Measurements from ENCODE around the gene SHE. TPM values are rescaled to one million over a fixed set of nuclear protein-coding genes. Genes with fewer than 3 reads are reported as not detected.
A peak's percentile ranks its signal among the peaks of the same experiment; 100 is the strongest.

SHE gene
- total RNA-seq (2021) (0.73 to 1.1 TPM (median 0.79 TPM) in 3 replicates), Bru-seq, nascent RNA (percentile 26 among the genes with signal in this experiment)
- long read RNA-seq, experiment 1, full-length matches to known transcripts, result 2 of 2 reads
- long read RNA-seq, experiment 1, partial matches to known transcripts, result 0 of 2 reads
- long read RNA-seq, experiment 1, other reads (novel, unspliced or antisense), result 0 of 2 reads
- long read RNA-seq, experiment 2, partial matches to known transcripts, result 0 of 2 reads
- long read RNA-seq, experiment 2, other reads (novel, unspliced or antisense), result 2 of 2 reads
- long read RNA-seq, experiment 3, result 0 reads

DNA sequence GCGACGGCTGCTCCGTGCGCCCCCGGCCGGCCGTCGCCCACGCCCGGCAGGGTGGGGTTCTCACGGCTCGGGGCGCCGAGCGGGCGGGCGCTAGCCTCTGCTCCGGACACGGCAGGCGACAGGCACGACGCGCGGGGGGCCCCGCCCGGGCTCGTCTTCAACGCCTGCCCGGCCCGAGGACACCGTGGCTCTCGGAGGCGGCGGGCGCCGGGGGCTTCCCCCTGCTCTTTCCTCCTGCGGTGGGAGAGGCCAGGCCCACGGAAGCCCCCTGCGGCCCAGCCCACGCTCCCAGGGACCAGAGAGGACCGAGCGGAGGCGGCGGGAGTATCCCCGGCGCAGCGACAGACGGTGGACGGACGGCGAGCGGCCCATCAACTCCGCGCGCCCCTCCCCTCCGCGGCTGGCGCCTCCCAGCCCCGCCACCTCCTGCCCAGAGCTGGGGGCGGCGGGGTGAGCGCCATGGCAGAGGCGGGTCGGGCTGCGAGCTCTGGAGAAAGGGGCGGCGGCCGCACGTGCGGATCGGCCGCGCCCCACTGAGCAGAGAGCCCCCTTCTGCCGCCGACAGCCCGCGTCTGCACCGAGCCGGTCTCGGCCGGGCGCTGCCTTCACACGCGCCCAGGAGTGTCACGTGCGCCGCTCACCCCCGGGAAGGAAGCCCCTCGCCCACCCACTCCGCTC, at the start of gene SHE, which contains the start of gene TDRD10:
Gene SHE (minus strand): TSS at position 347 of the 678 bp plus-strand sequence. CDS start 386 bp downstream, outside the sequence.
Gene TDRD10 (plus strand): TSS at position 154 of the 678 bp plus-strand sequence. CDS start 4,685 bp downstream, outside the sequence.
- H3K4me3 Mint-ChIP-seq, result peak within 1 kb of the TSS; percentile 70
- CTCF ChIA-PET, result interaction anchor here (1.7 to 2.9 kb wide), 2 partner anchors 23 to 44 kb away, joined by 10 read pairs; no protein-coding TSS in a partner anchor

DNA sequence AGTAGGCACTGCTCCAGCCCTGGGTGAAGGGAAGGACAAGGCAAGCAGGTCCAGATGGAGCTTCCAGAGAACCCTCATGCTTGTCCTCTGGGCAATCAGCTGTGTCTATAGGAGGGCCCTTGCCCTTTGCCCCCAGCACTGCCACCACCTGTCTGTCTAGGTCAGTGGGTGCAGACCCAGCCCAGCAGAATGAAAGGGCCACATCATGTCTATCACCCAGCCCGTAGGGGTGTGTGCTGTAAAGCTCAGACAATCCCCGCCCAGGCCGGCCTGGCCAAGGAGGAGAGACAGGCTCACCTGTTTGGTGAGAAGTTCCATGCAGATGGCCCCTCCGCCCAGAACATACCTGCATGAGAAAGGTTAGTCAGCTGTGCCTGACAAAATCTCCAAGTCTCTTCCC, 49.3 kb upstream of the SHE start:
- H3K4me3 Mint-ChIP-seq, result no peak overlapping the region
- H3K4me1 Mint-ChIP-seq, result peaks cover 7% of the 10 kb centered on the region
- ATAC-seq (no peak), DNase-seq (ENCODE audit: low spot score) (no peak)
- no peak overlapping the region for H3K27ac Mint-ChIP-seq
- ChIA-PET POLR2A (no interaction called here), CTCF (no interaction called here)
- H3K27me3 Mint-ChIP-seq (ENCODE audit: low read depth), result no peaks in the 10 kb centered on the region
- no peaks in the 10 kb centered on the region for H3K9me3 Mint-ChIP-seq
- H3K36me3 Mint-ChIP-seq, result peaks cover 74% of the 10 kb centered on the region
- TF ChIP-seq, protein P1, sequence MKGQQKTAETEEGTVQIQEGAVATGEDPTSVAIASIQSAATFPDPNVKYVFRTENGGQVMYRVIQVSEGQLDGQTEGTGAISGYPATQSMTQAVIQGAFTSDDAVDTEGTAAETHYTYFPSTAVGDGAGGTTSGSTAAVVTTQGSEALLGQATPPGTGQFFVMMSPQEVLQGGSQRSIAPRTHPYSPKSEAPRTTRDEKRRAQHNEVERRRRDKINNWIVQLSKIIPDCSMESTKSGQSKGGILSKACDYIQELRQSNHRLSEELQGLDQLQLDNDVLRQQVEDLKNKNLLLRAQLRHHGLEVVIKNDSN (CRISPR knock-in tag; IDR thresholded peaks at IDR 0.05), result no peak
- TF ChIP-seq HMGXB4 (CRISPR knock-in tag; IDR thresholded peaks at IDR 0.05), result no peak
- TF ChIP-seq TCF7 (CRISPR knock-in tag; IDR thresholded peaks at IDR 0.05; ENCODE audit: low read depth), result no peak
- no peak for TF ChIP-seq E2F1 (CRISPR knock-in tag; IDR thresholded peaks at IDR 0.05)
- no peak for TF ChIP-seq TEAD4 (CRISPR knock-in tag; IDR thresholded peaks at IDR 0.05)
- TF ChIP-seq, protein P2, sequence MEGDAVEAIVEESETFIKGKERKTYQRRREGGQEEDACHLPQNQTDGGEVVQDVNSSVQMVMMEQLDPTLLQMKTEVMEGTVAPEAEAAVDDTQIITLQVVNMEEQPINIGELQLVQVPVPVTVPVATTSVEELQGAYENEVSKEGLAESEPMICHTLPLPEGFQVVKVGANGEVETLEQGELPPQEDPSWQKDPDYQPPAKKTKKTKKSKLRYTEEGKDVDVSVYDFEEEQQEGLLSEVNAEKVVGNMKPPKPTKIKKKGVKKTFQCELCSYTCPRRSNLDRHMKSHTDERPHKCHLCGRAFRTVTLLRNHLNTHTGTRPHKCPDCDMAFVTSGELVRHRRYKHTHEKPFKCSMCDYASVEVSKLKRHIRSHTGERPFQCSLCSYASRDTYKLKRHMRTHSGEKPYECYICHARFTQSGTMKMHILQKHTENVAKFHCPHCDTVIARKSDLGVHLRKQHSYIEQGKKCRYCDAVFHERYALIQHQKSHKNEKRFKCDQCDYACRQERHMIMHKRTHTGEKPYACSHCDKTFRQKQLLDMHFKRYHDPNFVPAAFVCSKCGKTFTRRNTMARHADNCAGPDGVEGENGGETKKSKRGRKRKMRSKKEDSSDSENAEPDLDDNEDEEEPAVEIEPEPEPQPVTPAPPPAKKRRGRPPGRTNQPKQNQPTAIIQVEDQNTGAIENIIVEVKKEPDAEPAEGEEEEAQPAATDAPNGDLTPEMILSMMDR (IDR thresholded peaks at IDR 0.05), result no peak
- TF ChIP-seq, protein P3, sequence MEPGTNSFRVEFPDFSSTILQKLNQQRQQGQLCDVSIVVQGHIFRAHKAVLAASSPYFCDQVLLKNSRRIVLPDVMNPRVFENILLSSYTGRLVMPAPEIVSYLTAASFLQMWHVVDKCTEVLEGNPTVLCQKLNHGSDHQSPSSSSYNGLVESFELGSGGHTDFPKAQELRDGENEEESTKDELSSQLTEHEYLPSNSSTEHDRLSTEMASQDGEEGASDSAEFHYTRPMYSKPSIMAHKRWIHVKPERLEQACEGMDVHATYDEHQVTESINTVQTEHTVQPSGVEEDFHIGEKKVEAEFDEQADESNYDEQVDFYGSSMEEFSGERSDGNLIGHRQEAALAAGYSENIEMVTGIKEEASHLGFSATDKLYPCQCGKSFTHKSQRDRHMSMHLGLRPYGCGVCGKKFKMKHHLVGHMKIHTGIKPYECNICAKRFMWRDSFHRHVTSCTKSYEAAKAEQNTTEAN (CRISPR knock-in tag; IDR thresholded peaks at IDR 0.05), result no peak

More for the DNA sequence above, at the start of gene SHE, which contains the start of gene TDRD10:
- DNase-seq (ENCODE audit: low spot score), result peak; percentile 55
- H3K4me1 Mint-ChIP-seq, result peaks cover 5% of the 10 kb centered on the region
- peaks cover 4% of the 10 kb centered on the region for H3K36me3 Mint-ChIP-seq
- POLR2A ChIA-PET, result no interaction called here
- peaks cover 82% of the 10 kb centered on the region for H3K27me3 Mint-ChIP-seq (ENCODE audit: low read depth)
- 0 out of 2 replicates have a peak, but pooled peaks cover 8% of the 10 kb centered on the region for H3K9me3 Mint-ChIP-seq
- ATAC-seq, result peak; percentile 65
- TF ChIP-seq ERG (CRISPR knock-in tag; IDR thresholded peaks at IDR 0.05) (no peak), E2F1 (CRISPR knock-in tag; IDR thresholded peaks at IDR 0.05) (no peak), CREM (CRISPR knock-in tag; IDR thresholded peaks at IDR 0.05) (no peak), IRF1 (CRISPR knock-in tag; IDR thresholded peaks at IDR 0.05) (peak; percentile 74; the same call in 1 of the 2 replicates), HMGA2 (CRISPR knock-in tag; IDR thresholded peaks at IDR 0.05) (no peak)
- TF ChIP-seq, protein P4, sequence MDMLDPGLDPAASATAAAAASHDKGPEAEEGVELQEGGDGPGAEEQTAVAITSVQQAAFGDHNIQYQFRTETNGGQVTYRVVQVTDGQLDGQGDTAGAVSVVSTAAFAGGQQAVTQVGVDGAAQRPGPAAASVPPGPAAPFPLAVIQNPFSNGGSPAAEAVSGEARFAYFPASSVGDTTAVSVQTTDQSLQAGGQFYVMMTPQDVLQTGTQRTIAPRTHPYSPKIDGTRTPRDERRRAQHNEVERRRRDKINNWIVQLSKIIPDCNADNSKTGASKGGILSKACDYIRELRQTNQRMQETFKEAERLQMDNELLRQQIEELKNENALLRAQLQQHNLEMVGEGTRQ (CRISPR knock-in tag; IDR thresholded peaks at IDR 0.05), result peak; percentile 83
- TF ChIP-seq, protein P5, sequence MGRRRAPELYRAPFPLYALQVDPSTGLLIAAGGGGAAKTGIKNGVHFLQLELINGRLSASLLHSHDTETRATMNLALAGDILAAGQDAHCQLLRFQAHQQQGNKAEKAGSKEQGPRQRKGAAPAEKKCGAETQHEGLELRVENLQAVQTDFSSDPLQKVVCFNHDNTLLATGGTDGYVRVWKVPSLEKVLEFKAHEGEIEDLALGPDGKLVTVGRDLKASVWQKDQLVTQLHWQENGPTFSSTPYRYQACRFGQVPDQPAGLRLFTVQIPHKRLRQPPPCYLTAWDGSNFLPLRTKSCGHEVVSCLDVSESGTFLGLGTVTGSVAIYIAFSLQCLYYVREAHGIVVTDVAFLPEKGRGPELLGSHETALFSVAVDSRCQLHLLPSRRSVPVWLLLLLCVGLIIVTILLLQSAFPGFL (CRISPR knock-in tag; IDR thresholded peaks at IDR 0.05; ENCODE audit: borderline replicate concordance), result 0 out of 2 replicates have a peak, but pooled peaks have one; percentile 61
- no peak within 1 kb of the TSS for H3K27ac Mint-ChIP-seq
